Inflammatory macrophage treated with lipopolysaccharide for 1 hour (primary cell): ENCODE results near the gene ESRRG.
"Not testable (repeated sequence)": the region's sequence is repeated elsewhere in the genome, so short reads cannot be mapped to it uniquely, and the experiment has no call there.

Source experiments
- DNase-seq, 2 donors: peaks; one replicate each; pipeline ENCODE4 v3.0.0-alpha.2; 2020 to 2022

The ESRRG gene

DNA sequence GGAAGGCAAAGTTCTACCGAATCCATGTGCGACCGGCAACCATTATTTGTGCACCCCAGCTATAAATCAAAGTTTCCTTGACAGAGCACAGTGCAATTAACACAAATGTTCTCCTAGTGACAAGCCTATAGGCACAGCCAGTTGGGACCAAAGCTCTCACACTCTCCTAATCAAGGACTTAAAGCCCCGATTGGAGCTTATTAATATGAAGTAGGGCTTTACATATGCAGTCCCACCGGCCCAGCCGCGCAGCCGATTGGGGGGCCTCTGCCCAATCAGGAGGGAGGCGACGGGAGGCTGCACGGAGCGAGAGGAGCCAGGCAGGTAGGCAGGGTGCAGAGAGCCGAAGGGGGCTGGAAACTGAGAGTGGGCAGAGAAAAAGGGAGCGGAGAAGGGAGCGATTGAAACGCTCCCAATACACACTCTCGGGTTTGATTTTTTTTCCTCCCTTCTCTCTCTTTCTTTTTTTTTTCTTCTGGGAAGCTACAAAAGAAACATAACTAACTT is at the start of gene ESRRG:
TSS of gene ESRRG (minus strand) at position 156 of the 507 bp plus-strand sequence. CDS start at position 26, 130 bp downstream.
- DNase-seq: no peak

DNA sequence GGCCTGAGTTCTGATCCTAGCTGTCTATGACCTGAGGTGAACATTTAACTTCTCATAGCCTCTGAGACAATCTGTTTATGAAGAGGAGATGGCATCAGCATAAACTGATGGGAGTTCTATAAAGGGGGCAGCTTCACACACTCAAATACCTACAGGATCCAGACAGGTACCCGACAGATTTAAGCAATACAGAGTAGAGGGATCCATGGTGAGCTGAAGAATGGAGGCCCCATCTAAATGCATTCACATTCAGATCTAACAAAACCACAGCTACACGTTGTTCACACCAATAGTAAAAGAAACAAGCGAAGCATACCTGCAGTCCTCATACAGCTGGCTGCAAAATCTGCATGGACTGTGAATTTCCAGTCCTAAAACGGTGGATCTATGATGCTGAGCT is 48.7 kb upstream of the ESRRG start:
- no peak for DNase-seq

DNA sequence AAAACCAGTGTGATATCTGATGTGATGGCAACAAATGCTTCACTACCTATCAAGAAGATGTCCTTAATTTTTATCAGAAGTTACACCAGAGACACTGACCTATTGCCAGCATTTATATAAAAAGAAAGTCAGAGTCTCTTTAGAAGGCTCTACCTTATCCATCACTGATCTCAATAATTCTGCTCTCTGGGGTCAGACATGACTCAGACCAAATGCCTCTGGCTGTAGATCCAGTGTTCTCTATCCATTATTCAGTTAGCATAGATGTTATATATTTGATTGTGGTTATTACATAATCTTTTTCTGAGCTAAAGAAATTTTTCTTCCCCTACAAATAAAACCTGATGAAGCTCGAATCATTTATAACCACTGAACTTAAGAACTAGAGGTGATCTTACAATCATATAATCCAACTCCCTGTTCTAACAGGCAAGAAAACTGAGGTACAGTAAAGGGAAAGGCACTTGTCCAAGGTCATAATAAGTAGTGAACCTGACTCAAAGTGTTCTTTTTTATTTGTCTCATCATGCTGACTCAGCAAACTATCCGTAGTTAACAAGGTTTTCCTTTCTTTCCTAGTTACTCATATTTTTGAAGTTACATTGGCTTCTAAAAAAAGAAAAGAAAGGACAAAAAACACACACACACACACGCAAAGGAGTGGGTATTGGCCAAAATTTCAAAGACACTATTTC is 43.6 kb upstream of the ESRRG start:
- DNase-seq: no peak

DNA sequence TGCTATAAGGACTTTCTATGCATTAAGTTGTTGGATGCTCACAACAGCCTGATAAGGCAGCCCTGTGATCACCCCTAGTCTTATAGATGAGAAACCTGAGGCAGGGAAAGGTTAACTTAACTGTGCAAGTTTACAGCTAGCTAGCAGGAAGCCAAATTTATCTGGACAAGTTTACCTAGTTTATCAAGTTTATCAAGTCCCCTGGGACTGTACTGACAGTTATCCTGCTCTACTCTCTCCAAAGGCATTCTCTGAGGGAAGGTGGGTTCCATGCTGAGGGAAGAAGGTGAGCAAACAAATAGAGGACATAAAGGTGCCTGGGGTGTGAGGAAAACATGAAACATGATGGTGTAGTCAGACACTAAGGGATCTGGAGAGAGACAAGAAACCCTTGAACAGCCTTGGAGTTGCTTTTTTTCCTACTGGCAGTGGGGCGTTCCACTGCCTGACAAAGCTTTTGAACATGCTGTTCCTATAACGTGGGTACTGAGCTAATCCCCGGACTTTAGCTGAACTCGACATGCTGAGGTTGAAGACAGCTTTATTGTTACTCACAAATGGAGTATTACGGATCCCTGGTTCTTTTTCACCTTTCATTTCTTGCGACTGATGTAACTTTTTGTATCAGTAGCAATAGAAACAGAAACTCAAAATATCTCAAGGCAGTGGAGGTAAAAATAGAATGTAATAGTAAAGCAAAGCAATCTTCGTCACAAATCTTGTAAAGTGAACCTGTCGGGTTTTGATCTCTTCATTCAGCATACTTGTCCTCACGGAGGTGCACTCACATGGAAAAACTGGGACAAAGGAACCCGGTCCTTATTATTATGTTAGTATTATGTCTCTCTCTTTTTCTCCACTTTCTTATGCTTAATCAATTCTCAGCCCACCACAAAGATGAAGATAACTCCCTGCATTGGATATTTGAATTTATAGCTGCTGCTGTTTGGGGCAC is 42.4 kb upstream of the ESRRG start:
- DNase-seq: no peak

DNA sequence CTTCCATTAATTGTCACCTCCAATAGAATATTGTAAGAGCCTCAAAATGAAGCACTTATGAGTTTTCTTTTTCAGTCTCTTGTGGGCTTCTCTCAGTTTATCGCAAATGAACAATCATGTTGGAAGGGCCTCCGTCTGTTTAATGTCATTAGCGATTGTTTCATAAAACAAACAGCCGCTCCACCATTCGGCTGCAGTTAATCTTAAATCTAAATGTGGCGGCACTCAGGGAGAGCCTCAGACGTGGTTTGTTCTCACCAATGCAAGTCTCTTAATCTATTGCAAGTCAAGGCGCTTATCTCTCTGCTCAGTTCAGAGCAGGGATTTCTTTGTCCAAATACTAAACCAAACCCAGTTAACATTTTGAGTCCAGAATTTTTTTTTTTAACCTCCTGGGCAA is 34.9 kb upstream of the ESRRG start:
- no peak for DNase-seq

DNA sequence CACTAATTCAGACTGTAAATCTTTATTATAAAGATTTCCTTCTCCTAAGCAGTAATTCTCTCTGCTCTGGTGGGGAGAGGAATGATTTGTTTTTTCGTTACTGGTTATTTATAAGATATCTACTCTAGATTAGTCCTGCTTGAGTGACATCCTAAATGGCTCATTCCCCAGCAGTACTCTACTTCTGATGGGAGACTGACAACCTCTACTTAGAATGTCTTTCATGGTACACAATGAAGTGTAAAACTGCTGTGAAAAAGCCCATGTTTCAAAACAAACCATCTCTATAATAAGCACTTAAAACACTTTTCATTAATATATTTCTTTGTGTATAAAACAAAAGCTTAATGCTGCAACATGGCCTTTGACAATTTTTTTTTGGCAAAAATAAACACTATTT is 33.9 kb upstream of the ESRRG start:
- DNase-seq: no peak

DNA sequence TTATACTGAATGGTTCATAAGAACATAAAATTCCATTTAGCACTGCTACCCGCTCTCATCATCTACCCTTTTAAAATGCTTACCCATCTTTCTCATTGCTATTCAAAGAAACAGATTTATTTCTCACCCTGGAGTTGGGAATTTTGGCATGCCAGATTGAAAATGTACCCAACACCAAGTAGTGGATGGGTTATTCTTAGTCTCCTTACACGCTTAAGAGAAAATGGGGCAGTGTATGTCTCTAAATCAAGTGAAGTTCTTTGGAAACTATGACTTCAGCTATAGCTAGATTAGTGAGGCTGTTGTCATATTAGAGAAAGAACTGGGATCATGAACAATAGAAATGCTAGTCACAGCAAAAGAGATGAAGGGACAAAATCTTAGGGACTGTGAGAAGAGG is 27.7 kb upstream of the ESRRG start:
- DNase-seq: no peak

DNA sequence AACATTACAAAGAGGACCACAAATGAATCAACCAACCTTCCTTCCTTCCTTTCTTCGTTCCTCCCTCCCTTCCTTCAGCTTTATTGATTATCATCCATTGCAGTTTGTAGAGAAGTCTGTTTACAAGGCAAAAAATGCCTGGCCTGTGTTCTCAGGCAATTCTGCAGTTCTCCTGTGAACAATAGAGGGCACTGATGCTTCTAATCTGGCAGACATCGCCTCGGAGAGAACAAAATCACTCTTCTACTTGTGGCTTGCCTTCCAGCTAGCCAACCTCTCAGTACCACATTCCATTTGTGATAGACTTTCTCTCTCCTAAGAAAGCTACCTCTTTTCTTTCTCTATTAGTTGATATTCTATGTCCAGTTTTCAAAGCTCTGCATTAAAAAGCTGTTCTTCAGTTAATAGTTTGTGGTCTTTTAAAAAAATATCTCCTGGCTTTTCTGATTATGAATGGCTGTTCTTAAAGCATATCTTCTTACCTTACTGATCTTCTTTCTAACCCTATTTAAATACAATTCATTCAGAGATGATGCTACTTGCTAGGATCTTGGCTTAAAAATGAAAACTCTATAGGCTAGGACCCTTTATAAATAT is 26.9 kb upstream of the ESRRG start:
- no peak for DNase-seq

DNA sequence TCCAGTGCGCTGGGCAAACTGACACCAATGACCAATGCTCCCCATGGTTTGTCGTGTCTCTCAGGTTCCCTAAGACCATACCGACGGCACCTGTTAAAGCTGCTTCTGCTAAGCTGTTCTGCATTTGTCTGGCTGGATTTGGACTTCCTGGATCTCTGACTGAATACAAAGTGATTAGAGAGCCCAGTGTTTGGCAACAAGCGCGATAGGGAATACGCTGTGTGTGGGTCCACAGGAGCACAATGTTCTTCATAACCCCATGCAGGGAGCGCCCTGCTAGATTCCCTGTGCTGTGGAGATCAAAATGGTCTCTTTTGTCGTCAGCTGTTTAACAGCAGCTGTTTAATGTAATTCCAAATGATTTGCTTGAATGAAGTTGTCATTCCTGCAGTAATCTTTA is 26.0 kb upstream of the ESRRG start:
- no peak for DNase-seq

DNA sequence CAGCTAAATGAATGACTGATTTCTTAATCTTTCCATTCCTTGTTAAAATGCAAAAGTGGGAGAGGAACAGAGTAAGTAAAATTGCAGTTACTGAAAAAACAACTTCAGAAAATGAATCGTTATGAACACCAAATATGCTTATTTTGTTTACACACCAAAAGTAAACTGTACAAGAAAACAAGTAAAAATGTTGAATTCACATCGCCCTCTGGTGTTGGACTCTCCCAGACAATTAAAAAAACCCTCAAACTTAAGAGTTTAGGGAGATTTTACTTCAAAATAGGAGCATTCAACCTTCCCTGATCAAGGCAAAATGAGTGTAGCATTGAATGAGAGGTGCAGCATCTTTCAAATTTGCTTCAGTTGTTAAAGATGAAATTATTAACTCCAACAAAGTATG is 19.4 kb upstream of the ESRRG start:
- no peak for DNase-seq

DNA sequence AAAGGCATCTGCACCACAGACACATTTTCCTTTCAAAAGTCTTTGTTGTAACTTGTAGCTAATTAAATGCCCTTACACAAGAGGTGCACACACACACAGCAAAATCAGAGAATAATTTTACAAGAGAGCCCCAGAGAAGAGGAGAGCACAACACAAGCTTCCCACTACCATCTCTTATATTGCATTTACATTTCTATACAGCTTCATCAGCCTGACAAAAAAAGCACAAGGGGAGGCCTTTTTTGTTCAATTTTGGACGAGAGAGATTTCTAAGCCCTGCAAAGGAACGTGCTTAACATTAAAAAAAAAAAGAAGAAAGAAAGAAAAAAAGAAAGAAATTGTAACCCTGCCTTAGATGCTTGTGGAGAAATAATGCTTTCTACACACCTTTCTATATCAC is 17.1 kb upstream of the ESRRG start:
- no peak for DNase-seq

DNA sequence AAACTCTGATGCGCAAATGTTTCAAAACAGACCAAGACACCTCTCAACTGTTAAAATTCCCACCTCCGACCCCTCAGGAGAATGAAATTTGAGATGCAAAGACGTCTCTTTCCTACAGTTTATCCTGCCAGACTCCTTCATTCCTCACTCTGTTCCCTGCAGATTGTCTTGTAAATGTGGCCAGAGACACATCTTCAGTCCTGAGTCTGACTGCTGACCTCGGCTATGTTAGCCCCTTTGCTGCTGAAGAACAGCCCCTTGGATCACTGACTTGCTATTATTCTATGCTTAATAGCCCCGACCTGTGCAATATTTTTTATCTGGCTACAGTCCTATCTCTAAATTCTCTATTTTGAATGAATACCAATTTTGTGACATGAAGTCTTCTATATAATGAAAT is 16.6 kb upstream of the ESRRG start:
- no peak for DNase-seq

DNA sequence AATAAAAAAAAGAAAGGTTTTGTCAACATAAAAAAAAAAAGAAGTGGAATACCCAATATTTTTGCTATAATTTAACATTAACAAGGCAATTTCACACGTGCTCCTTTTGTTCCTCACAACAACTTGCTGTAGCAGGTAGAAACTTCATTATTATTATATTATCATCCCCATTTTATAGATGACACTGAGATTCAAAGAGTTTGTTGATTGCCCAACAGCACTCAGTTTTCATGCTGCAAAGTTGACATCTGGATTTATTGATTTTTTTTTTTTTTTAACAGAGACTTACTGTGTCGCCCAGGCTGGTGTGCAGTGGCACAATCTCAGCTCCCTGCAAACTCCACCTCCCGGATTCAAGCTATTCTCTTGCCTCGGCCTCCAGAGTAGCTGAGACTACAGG is 8.9 kb upstream of the ESRRG start:
- no peak for DNase-seq

DNA sequence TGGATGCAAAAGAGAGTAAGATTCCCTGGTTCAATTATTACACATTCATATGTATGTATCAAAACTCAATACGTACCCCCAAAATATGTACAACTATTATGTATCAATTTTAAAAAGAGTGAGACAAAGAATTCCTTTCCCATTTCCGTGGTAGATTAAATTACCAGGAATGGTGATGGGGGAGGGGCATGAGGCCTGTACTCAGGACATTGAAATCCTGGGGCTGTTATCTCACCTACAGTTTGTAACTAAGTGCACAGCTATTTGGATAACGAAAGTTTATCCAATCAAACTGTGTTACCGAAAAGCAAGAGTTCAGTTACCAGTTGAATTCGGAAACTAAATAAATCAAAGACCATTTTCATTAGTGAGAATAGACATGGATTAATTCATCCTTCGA is 8.3 kb upstream of the ESRRG start:
- no peak for DNase-seq

DNA sequence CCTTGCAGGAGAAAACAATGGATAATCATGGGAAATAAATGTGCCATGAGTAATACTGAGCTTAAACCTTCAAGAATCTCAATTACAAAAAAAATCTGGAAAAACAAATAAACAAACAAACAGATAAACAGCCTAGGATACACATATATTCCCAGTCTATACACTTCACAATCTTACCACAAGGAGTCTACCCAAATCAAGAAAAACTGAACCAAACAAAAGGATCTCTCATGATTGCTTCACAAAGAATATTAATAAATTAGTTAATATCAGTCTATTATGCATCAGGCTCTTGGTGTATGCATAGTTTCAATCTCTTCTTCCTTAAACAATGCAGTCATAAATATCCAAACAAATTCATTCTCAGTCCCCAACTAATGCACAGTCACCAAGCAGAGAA is 3.2 kb upstream of the ESRRG start:
- no peak for DNase-seq

DNA sequence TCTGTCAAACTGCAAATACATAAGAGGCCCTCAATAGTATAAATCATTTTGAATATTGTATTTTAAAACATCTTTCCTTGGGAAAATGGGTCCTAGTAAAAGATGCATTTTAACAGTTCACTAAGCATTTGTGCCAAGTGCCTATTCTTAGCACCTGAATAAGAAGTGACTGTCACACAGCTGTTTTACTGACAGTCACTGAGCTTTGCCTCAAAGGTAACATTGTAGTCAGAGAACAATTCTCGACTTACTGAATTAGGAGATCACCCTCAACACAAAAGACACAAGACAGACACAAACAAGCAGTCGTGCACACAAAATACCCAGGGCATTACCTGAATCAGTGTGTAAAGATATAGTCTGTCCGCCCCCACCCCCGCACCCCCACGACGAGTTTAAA is 408 bp downstream of the ESRRG start:
- no peak for DNase-seq

DNA sequence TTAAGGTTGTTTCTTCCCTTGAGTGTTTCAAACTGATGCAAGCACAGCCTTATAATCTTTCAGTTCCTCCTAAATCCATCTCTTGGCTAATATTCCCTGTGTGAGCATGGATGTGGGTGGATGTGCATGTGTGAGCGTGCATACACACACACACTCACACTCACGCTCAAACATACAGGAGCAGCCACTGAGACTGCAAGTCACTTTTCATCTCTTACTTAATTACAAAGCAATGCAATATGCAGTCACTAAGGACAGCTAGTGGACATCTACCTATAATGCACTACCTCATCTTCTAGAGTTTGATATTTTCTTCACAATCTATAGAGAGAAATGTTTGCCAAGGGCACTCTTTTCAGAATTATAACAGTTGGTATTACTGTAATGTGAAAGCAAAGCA is 1.4 kb downstream of the ESRRG start:
- no peak for DNase-seq

DNA sequence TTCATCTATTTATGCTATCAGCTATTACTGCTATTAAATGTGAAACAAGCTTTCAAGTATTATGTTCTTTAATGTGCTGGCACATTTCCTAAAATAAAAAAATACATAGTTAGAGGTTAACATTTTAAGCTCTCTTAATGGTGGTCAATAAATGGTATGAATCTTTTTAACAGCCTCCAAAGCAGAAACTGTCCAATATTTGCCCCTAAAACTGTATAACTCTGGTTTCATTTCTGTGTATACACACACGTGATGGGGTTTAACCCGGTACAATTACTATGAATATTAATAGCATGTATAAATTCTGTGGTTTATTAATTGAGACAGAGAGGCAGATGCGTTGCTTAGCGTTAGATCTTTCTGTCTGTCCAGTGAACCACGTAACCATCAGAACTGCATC is 2.2 kb downstream of the ESRRG start:
- DNase-seq: no peak

DNA sequence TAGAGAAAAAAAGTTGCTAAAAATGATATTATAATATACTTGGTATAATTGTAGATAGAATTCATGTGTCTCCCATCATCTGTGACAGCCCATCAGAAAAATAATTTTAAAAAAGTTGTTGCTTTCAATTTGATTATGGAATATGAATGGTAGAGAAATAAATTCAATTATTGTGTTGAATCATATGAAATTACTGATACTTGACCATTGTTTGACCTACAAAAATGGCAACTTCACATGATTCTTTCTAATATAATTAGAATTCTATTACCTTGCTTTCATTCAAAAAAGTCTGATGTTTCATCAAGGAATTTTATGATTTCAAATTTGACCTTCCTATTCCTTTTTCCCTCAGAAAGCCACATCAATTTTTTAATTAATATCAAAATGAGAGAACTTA is 11.5 kb downstream of the ESRRG start:
- DNase-seq: no peak

DNA sequence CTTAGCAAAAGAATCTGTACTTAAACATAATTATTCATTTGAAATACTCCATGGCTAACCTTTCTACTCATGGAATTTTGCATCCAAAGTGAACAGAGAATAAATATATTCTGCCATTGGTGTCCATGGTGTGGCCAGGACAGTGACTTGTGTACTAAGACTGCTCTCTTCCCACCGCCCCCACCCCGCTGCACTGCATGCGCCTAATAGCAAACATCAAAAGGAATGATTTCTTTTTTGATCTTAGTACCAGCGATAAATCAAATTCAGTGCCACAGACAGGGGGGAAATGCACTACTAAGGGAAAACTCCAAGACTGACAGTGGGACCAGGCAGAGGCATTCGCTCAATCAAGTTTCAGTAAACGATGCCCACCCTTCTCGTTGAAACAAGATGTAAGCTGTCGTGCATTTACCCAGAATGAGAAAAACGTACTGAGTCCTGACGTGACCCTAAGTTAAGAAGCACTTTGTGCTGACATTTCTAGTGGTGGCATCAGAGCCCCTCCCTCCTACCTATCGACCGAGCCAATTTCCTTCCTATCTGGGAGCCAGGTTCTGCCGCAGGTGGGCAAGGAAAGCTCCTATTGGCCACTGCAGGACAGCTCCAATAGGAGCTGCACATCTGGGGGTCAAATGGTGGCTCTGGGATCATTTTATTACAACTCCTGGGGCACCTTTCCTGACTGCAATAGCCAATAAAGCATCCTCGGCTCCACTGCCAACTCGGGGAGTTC is 12.5 kb downstream of the ESRRG start:
- no peak for DNase-seq

DNA sequence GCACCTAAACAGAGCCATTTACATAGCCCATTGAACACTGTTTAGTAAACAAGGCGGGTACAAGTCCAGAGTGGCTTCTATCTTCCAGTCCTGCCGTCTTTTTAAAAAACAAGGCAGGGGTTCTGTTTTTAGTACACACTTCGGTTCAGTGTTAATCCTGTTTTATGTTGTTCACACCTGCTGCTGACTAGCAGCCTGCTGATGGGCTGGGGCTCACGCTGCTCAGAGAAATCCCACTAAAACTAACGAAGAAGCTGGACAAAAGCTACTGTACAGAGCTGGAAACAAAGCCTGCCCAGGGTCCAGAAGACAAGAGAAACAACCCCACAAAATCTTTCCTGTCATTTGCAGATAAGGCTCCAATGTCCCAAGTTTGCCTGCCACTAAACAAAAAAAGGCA is 13.2 kb downstream of the ESRRG start:
- DNase-seq: no peak

DNA sequence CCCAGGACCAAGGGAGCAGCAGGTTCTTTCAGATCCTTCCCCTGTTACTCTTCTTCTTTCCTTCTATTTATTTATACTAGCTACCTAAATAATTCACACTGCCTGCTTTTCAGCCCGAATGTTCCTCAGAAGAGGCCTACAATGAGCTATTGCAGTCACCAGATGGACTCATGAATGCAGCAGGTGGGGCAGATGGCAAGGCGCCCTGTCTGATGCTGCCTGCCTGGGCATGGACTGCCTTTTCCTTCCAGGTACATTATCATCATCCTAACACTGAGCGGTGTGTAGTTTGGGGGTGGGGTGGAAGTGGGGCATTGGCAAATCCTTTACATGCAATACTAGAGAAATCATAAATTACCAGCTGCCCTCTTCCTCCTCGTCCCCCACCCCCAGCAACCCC is 17.6 kb downstream of the ESRRG start:
- DNase-seq: no peak

DNA sequence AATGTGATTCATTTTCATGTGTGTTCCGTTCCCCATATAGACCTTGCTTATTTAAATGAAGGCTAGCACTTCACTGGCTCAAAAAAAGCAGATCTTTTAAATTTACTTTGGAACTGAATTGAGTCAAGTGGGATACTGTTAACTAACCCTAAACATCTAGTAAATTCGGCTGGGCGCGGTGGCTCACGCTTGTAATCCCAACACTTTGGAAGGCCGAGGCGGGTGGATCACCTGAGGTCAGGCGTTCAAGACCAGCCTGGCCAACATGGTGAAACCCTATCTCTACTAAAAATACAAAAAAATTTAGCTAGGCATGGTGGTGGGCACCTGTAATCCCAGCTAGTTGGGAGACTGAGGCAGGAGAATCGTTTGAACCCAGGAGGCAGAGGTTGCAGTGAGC is 19.2 kb downstream of the ESRRG start:
- not testable (repeated sequence) for DNase-seq
